ENCODE results near the gene BASP1. TPM values are rescaled to one million over a fixed set of nuclear protein-coding genes. Genes with fewer than 3 reads are reported as not detected.

Gene BASP1
- total and polyA plus RNA-seq, 5 donors, result 3.8 to 12.0 (median 8.4) TPM

DNA sequence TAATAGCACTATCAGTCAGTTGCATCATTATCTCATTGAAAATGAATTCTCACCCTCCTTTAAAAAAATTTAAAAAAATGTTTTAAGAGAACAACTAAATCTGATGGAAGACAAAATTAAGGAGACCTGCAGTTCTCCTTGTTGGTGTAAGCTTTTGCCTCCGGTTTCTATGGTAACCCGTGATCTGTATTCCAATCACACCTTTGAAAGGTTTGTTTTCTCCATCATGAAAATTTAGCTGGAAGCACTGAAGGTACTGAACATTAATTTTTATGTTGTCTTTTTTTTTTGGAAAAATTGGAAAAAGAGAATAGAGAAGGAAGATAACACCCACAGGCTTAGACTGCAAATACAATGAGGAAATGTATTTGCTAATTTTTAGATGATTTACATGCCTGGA lies 2.5 kb upstream of the BASP1 start:
- H3K4me3 ChIP-seq (ENCODE audit: low read length), result no peak overlapping the region
- intact Hi-C loops (cut with DNase I), result loop anchor here in 2 of 4 donors (5.0 kb wide), 1 partner anchor 1097 kb away; no protein-coding TSS in a partner anchor
- H3K9me3 ChIP-seq (ENCODE audit: control insufficient read depth, low read length), result peaks cover 3% of the 10 kb centered on the region
- 83% methylated on average over 2 of the region's 2 CpGs for WGBS
- DNase-seq, result no peak
- H3K27ac ChIP-seq (ENCODE audit: low read length), result no peak overlapping the region
- no peaks in the 10 kb centered on the region for H3K4me1 ChIP-seq (ENCODE audit: control insufficient read depth, insufficient read depth, low read length)
- no peak for ATAC-seq
- no peaks in the 10 kb centered on the region for H3K27me3 ChIP-seq (ENCODE audit: control insufficient read depth, insufficient read depth)

DNA sequence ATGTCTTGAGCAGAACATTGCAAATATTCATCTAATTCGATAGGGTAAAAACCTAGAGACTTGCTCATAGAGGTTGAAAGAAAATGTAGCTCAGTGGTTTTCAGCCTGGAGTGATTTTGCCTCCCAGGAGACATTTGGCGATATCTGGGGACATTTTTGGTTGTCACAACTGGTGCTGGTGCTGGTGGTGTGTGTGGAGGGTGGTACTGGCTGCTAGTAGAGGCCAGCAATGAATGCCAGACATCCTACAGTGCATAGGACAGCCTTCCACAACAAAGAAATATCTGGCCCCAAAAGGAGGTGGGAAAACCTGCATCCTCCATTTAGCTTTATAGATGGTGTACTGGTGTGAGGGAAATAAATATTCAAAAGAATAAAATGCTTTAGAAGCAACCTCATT lies 2.1 kb upstream of the BASP1 start:
- DNase-seq (no peak), ATAC-seq (no peak)
- peaks cover 3% of the 10 kb centered on the region for H3K9me3 ChIP-seq (ENCODE audit: control insufficient read depth, low read length)
- H3K4me3 ChIP-seq (ENCODE audit: low read length), result no peak overlapping the region
- no peaks in the 10 kb centered on the region for H3K27me3 ChIP-seq (ENCODE audit: control insufficient read depth, insufficient read depth)
- intact Hi-C loops (cut with DNase I), result loop anchor here in 2 of 4 donors (5.0 kb wide), 1 partner anchor 1097 kb away; no protein-coding TSS in a partner anchor
- no peak overlapping the region for H3K27ac ChIP-seq (ENCODE audit: low read length)
- no peaks in the 10 kb centered on the region for H3K4me1 ChIP-seq (ENCODE audit: control insufficient read depth, insufficient read depth, low read length)
- 66% methylated on average over 2 of the region's 2 CpGs for WGBS

DNA sequence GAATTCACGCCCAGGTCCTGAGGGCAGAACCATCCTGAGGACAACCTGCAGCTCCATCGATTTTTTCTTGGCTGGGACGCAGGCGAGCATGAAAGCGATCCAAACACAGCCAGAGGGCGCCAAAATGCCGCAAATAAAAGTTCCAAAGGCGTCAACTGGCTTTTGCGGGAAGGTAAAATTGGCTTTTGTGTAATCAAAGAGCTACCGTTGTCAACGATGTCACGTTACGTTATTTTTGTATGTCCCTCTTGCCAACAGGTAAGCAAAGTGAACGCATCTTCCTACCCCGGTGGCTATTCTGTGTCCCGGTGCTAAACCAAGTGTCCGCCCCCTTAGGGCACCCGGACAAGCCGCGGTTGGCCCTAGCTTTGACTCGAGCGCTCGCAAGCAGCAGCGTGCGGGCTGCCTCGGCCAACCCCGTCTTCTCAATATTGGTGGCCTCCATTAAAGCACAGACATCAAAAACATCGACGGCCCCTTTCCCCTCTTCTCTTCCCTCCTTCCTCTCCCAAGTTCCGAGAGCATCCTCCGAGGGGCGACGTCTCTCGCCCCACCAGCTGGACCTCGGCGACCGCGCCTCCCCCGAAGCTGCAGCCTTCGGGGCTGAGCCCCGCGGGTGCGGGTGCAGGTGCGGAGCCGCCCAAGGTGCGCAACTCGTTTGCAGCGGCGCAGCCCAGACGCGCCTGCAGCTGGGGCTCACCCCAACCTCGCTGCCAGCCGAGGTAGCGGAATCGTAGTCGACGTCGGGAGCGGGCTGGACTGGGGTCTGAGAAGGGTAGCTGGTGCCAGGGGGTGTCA lies 1.1 kb upstream of the BASP1 start:
- ATAC-seq (peak; percentile 69 to 71), DNase-seq (peak; percentile 71 to 86 (median 78))
- H3K27me3 ChIP-seq (ENCODE audit: control insufficient read depth, insufficient read depth), result no peaks in the 10 kb centered on the region
- H3K4me3 ChIP-seq (ENCODE audit: low read length), result no peak overlapping the region
- H3K9me3 ChIP-seq (ENCODE audit: control insufficient read depth, low read length), result peaks cover 3% of the 10 kb centered on the region
- H3K4me1 ChIP-seq (ENCODE audit: control insufficient read depth, insufficient read depth, low read length), result no peaks in the 10 kb centered on the region
- H3K27ac ChIP-seq (ENCODE audit: low read length), result no peak overlapping the region
- WGBS, result 2% methylated on average over 59 of the region's 59 CpGs
- intact Hi-C loops (cut with DNase I), result loop anchor here in 2 of 4 donors (5.0 kb wide), 1 partner anchor 1096 kb away; no protein-coding TSS in a partner anchor

DNA sequence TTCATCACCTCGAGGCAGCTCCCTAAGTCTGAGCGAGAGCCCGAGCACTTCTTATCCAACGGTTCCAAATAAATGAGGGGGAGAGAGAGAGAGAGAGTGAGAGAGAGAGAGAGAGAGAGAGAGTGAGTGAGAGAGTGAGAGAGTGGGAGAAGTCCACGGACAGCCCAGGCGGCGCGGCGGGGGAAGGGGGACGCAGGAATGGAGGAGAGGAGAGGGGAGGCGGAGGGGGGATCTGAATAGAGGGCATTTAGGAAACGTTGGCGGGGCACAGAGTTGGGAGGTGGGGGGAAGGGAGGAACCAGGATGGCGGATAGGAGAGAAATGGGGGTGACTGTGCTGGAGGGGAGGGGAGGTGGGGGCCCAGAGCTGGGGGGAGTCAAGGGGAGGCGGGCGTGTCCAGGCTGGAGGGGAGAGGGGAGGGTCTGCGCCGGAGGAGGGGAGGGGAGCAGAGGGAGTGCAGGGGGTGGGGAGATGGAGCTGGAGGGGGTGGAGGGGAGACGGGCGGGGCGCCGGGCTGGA lies 398 bp upstream of the BASP1 start:
- intact Hi-C loops (cut with DNase I), result loop anchor here in 2 of 4 donors (5.0 kb wide), 1 partner anchor 1095 kb away; no protein-coding TSS in a partner anchor
- Histone ChIP-seq H3K27me3 (ENCODE audit: control insufficient read depth, insufficient read depth) (no peaks in the 10 kb centered on the region), H3K27ac (ENCODE audit: low read length) (no peak overlapping the region), H3K9me3 (ENCODE audit: control insufficient read depth, low read length) (peaks cover 3% of the 10 kb centered on the region), H3K4me3 (ENCODE audit: low read length) (peak overlapping the region; percentile 70), H3K4me1 (ENCODE audit: control insufficient read depth, insufficient read depth, low read length) (no peaks in the 10 kb centered on the region)
- ATAC-seq (peak; percentile 26 to 45), DNase-seq (peak; percentile 45 to 76 (median 69))
- 4% methylated on average over 21 of the region's 22 CpGs for WGBS

DNA sequence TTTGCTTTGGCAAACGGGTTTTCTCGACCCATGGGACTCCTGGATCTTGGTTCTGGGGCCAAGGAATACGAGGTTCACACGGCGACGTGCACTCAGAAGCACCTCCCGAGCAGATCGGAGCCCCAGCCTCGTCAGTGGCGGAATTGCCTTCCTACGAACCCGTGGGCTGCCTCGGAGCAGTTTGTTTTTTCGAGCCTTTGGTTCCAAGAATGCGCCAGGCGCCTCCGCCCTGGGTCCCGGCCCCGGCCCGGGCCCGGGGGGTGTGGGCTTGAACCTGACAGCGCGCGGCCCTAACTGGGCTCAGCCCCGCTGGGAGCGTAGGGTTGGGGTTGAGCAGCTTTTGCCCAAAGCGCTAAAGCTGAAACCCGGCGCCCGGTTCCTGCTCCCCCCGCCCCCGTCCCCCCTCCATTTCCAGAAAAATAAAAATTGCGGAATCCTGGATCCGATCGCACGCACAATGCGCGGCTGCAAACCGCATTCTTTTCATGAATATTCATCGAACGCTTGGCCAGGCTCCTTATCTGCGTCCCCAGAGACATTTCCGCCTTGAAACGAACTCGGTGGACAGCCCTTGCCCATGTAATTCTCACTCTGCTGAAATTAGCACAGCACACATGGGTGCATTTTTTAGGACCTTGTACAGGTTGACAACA lies 1.0 kb downstream of the BASP1 start:
- Histone ChIP-seq H3K27me3 (ENCODE audit: control insufficient read depth, insufficient read depth) (no peaks in the 10 kb centered on the region), H3K9me3 (ENCODE audit: control insufficient read depth, low read length) (peaks cover 5% of the 10 kb centered on the region), H3K4me3 (ENCODE audit: low read length) (peak overlapping the region; percentile 70), H3K27ac (ENCODE audit: low read length) (no peak overlapping the region), H3K4me1 (ENCODE audit: control insufficient read depth, insufficient read depth, low read length) (no peaks in the 10 kb centered on the region)
- intact Hi-C loops (cut with DNase I), result loop anchor here in 2 of 4 donors (5.0 kb wide), 1 partner anchor 1094 kb away; no protein-coding TSS in a partner anchor
- WGBS, result under 1% methylated on average over 45 of the region's 45 CpGs
- peak; percentile 34 to 44 for ATAC-seq
- peak; percentile 51 to 77 (median 70) for DNase-seq

DNA sequence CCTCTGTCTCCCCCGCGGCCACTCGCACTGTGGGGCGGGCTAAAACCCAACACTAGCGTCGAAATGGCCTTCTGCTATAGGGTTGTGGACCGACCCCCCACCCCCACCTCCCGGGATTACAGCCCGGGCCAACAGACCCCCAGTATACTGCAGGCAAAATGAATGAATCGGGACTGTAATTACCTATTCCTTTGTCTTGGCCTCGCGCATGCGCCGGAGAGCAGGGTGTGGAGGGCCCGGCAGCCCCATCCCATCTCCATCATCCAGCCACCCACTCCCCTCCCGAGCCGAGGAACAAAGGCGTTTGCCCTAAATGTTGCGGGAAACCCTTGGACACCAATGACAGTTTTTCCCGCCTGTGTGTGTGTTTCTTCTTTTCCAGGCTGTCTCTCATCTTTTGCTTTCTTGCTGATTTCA lies 1.6 kb downstream of the BASP1 start:
- intact Hi-C loops (cut with DNase I), result loop anchor here in 2 of 4 donors (5.0 kb wide), 1 partner anchor 1093 kb away; no protein-coding TSS in a partner anchor
- H3K9me3 ChIP-seq (ENCODE audit: control insufficient read depth, low read length), result peaks cover 6% of the 10 kb centered on the region
- peak overlapping the region; percentile 70 for H3K4me3 ChIP-seq (ENCODE audit: low read length)
- no peak overlapping the region for H3K27ac ChIP-seq (ENCODE audit: low read length)
- DNase-seq (peak in 1 of 3 donors; percentile 49), ATAC-seq (no peak)
- WGBS, result 10% methylated on average over 20 of the region's 20 CpGs
- no peaks in the 10 kb centered on the region for H3K4me1 ChIP-seq (ENCODE audit: control insufficient read depth, insufficient read depth, low read length)
- H3K27me3 ChIP-seq (ENCODE audit: control insufficient read depth, insufficient read depth), result no peaks in the 10 kb centered on the region

DNA sequence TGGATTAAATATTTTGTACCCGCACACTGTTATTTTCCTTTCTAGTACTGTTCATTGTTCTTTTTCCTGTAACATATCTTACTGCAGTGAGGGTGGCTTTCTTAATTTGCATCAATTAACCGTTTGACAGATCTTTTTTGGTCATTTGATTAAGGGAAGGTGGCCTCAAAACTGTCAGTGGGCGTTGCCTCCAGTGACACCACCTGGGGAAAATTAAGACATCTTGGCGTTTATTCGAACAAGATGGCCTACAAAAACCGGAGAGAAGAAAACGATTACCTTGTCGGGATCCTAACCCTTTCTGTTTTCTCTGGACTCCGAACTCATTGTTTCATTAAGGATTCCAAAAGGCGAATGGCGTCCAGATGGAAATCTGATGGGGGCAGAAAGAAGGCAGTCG lies 2.0 kb downstream of the BASP1 start:
- intact Hi-C loops (cut with DNase I), result loop anchor here in 2 of 4 donors (5.0 kb wide), 1 partner anchor 1093 kb away; no protein-coding TSS in a partner anchor
- Histone ChIP-seq H3K27me3 (ENCODE audit: control insufficient read depth, insufficient read depth) (no peaks in the 10 kb centered on the region), H3K4me3 (ENCODE audit: low read length) (peak overlapping the region; percentile 70), H3K27ac (ENCODE audit: low read length) (no peak overlapping the region), H3K9me3 (ENCODE audit: control insufficient read depth, low read length) (peaks cover 6% of the 10 kb centered on the region), H3K4me1 (ENCODE audit: control insufficient read depth, insufficient read depth, low read length) (no peaks in the 10 kb centered on the region)
- ATAC-seq (no peak), DNase-seq (no peak)
- WGBS, result 85% methylated on average over 12 of the region's 12 CpGs

DNA sequence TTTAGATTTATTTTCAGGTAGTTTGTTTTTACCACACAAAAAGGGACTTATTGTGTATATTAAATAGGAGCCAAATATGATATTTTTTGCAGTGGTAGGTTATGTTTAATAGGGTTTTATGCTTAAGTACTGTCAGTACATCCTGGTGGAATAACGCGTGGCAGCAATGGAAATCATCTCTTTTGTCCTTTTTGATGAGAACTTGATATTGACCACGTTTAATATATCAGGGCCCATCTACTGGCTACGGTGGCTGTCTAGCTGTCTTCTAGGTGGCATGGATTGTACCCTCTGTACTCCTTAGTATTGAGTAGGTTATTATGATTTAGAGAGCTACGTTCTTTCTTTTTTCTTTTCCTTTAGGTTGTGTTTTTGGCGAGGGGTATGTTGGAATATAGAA lies 2.6 kb downstream of the BASP1 start:
- intact Hi-C loops (cut with DNase I), result loop anchor here in 2 of 4 donors (5.0 kb wide), 1 partner anchor 1092 kb away; no protein-coding TSS in a partner anchor
- Histone ChIP-seq H3K9me3 (ENCODE audit: control insufficient read depth, low read length) (peaks cover 8% of the 10 kb centered on the region), H3K4me3 (ENCODE audit: low read length) (no peak overlapping the region), H3K27ac (ENCODE audit: low read length) (no peak overlapping the region), H3K4me1 (ENCODE audit: control insufficient read depth, insufficient read depth, low read length) (no peaks in the 10 kb centered on the region), H3K27me3 (ENCODE audit: control insufficient read depth, insufficient read depth) (no peaks in the 10 kb centered on the region)
- DNase-seq (no peak), ATAC-seq (no peak)
- WGBS, result 93% methylated on average over 6 of the region's 6 CpGs

DNA sequence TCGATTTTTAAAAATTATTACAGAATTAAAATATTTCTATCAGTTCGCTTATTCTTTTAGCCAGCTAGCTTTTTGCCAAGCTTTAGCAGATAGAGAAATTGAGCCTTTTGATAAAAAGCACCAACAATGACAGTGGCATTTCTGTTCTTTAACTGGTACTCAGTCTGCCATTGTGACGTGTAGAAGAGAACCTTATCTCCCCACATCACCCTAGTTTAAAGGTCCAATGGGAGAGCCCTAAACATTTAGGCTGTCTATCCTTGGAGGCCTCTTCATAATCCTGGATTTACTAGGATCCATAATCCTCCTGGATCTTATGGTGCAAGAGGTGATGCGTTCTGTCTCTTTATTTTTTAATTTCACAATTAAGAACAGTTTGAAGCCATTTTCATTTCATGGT lies 3.0 kb downstream of the BASP1 start:
- no peak overlapping the region for H3K4me3 ChIP-seq (ENCODE audit: low read length)
- intact Hi-C loops (cut with DNase I), result no loop called here
- ATAC-seq (no peak), DNase-seq (no peak)
- H3K9me3 ChIP-seq (ENCODE audit: control insufficient read depth, low read length), result peaks cover 8% of the 10 kb centered on the region
- no peaks in the 10 kb centered on the region for H3K4me1 ChIP-seq (ENCODE audit: control insufficient read depth, insufficient read depth, low read length)
- WGBS, result 82% methylated on average over 4 of the region's 4 CpGs
- H3K27ac ChIP-seq (ENCODE audit: low read length), result no peak overlapping the region
- H3K27me3 ChIP-seq (ENCODE audit: control insufficient read depth, insufficient read depth), result no peaks in the 10 kb centered on the region

DNA sequence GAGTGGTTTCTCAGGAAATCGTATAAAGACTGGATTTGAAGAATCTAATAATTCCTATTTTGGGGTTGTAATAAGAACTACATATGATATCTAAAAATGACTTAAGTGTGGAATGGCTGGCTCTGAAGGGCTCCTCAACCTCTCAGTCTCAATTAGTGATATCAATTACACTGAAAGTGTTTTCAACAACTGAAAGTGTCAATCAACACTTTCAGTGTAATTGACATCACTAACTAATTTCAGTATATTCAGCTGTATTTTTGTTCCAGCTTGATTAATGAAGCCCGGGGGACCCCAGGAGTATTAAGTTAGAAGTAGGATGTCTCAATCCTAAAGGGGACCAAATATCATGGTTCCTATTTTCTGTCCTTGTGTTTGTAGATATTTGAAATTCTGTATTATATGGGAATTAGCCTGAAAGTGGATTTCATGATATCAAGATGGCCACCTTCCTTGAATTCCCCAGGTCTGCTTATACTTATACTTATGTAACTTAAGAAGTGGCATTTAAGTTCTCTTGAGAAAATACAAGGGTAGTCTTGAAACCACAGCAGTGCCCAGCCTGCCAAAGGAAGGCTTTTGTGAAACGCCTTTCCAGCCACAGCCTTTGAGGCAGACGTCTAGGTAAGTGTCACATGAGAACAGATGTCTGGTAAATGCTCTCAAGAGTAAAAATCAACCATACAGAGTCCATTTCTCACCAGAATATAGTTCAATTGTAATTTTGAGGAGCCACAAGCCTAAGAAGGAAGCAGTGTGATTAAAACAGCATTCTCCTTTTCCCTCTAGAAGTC lies 4.6 kb downstream of the BASP1 start:
- intact Hi-C loops (cut with DNase I), result no loop called here
- Histone ChIP-seq H3K4me3 (ENCODE audit: low read length) (no peak overlapping the region), H3K9me3 (ENCODE audit: control insufficient read depth, low read length) (peaks cover 8% of the 10 kb centered on the region), H3K27me3 (ENCODE audit: control insufficient read depth, insufficient read depth) (no peaks in the 10 kb centered on the region), H3K4me1 (ENCODE audit: control insufficient read depth, insufficient read depth, low read length) (no peaks in the 10 kb centered on the region), H3K27ac (ENCODE audit: low read length) (no peak overlapping the region)
- ATAC-seq (no peak), DNase-seq (no peak)
- 51% methylated on average over 4 of the region's 4 CpGs for WGBS
